Spleen (tissue), 7 donors: ENCODE results near the gene KIF16B.

Source experiments
- CTCF ChIP-seq, 11 experiments: fragments of 200-600 bp in 7 of 11; fragments of 450-650 bp in 4 of 11; sonication (generic) in 4 of 11; IDR thresholded peaks in 8 of 11; conservative IDR thresholded peaks in 3 of 11; 1 replicate in 7 of 11; 2 replicates in 4 of 11; pipeline versions ENCODE4 v1.4.0 to v1.8.0; 2016 to 2021; ENCODE audit warnings: antibody characterized with exemption in 11 of 11, inconsistent platforms in 4 of 11, mild to moderate bottlenecking in 1 of 11
- POLR2A ChIP-seq, 3 donors: fragments of 450-650 bp; IDR thresholded peaks; one replicate each; pipeline ENCODE4 v1.5.1; 2017; ENCODE audit warnings: antibody characterized with exemption in 3 of 3, mild to moderate bottlenecking in 1 of 3
- donor health status: DM: no; HTN: no; CAD: no; lungs with moderate emphysema.
- donor health status: DM: no; HTN: no; CAD: no.
- donor health status: DM: no; HTN: no; CAD: no.

GRCh38 chr20:16404171-16404570 is 169.1 kb downstream of the KIF16B start:
- TF ChIP-seq POLR2A (IDR thresholded peaks at IDR 0.05) (no peak), CTCF (IDR thresholded peaks at IDR 0.05 in 8 of 11, conservative IDR thresholded peaks at IDR 0.05 in 3 of 11) (no peak)
